ENCODE results near the gene TRABD2B. TPM values are rescaled to one million over a fixed set of nuclear protein-coding genes. Genes with fewer than 3 reads are reported as not detected.

TRABD2B gene
- total and polyA plus RNA-seq, 2 of the 4 experiments (the other 2 are of a cell fraction), result not detected

DNA sequence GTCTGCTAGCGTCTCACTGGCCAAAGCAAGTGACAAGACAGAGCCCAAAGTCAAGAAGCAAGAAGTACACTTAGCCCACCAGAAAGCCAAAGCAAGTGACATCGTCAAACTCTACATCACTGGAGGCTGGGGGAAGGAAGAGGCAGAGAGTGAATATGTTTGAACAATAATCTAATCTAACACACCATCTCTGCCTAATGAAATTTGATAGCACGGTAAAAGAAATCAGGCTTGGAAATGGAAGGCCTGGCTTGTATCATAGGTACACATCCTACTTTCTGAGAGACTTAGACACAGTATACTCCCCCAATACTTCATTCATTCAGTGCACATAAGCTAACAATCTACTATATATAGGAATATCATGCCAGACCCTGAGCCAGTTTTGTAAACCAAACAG lies 26.3 kb downstream of the TRABD2B start:
- Histone ChIP-seq H2AK5ac (ENCODE audit: low read depth, low read length) (no peak overlapping the region), H3K56ac (ENCODE audit: extremely low read depth, insufficient read depth, low read length) (no peak overlapping the region), H3K27ac (ENCODE audit: insufficient read depth, low read length) (no peak overlapping the region), H4K8ac (ENCODE audit: low read depth in 2 of 2, low read length in 2 of 2) (no peak overlapping the region), H3K4me1 (ENCODE audit: control insufficient read depth, insufficient read depth, low read length) (no peaks in the 10 kb centered on the region), H4K5ac (ENCODE audit: low read depth, low read length) (no peak overlapping the region), H3K27me3 (ENCODE audit: control insufficient read depth, insufficient read depth, low read length) (no peaks in the 10 kb centered on the region), H3K36me3 (ENCODE audit: control insufficient read depth, insufficient read depth, low read length) (no peaks in the 10 kb centered on the region), H3K23ac (ENCODE audit: low read depth, low read length) (no peak overlapping the region), H3K18ac (ENCODE audit: low read depth, low read length) (no peak overlapping the region), H3K14ac (replicated peaks; ENCODE audit: low read depth, low read length) (no peak overlapping the region), H3K9me3 (ENCODE audit: control insufficient read depth, insufficient read depth, low read length) (no peaks in the 10 kb centered on the region), H3K4me2 (ENCODE audit: low read depth, low read length) (no peak overlapping the region), H3K4ac (ENCODE audit: low read depth, low read length) (no peak overlapping the region), H2BK120ac (ENCODE audit: low read depth, low read length) (no peak overlapping the region), H3K79me1 (ENCODE audit: low read depth in 1 of 2, low read length in 2 of 2) (no peaks in the 10 kb centered on the region), H2AFZ (replicated peaks; ENCODE audit: low read length, poor library complexity) (no peak overlapping the region), H4K91ac (ENCODE audit: insufficient read depth, low read depth, low read length) (no peak overlapping the region), H2AK9ac (replicated peaks; ENCODE audit: low read depth, low read length, poor library complexity) (no peak overlapping the region), H2BK20ac (ENCODE audit: low read depth, low read length) (no peak overlapping the region), H3K4me3 (ENCODE audit: insufficient read depth, low read depth, low read length) (no peak overlapping the region), H3K9me1 (ENCODE audit: insufficient read depth, low read length) (no peaks in the 10 kb centered on the region), H2BK15ac (ENCODE audit: low read depth, low read length) (no peak overlapping the region), H3K9ac (ENCODE audit: low read depth, low read length) (no peak overlapping the region), H2BK5ac (ENCODE audit: low read depth, low read length, poor library complexity, severe bottlenecking) (no peak overlapping the region), H4K20me1 (ENCODE audit: insufficient read depth, low read length) (no peaks in the 10 kb centered on the region)
- intact Hi-C loops (cut with micrococcal nuclease) (loop anchor here (1.0 kb wide), 1 partner anchor 40 kb away; no protein-coding TSS in a partner anchor), in situ Hi-C loops (cut with MboI; ENCODE audit: low sequenced_read_pairs) (no loop called here), dilution Hi-C loops (cut with HindIII; ENCODE audit: low sequenced_read_pairs, unreplicated experiment) (no loop called here)
- CTCF ChIA-PET, result no interaction called here
- no TSS peak for BruUV-seq (replicated peaks)
- TF ChIP-seq SMC3 (IDR thresholded peaks at IDR 0.05; ENCODE audit: low read depth, low read length), result no peak
- TF ChIP-seq, protein P1, sequence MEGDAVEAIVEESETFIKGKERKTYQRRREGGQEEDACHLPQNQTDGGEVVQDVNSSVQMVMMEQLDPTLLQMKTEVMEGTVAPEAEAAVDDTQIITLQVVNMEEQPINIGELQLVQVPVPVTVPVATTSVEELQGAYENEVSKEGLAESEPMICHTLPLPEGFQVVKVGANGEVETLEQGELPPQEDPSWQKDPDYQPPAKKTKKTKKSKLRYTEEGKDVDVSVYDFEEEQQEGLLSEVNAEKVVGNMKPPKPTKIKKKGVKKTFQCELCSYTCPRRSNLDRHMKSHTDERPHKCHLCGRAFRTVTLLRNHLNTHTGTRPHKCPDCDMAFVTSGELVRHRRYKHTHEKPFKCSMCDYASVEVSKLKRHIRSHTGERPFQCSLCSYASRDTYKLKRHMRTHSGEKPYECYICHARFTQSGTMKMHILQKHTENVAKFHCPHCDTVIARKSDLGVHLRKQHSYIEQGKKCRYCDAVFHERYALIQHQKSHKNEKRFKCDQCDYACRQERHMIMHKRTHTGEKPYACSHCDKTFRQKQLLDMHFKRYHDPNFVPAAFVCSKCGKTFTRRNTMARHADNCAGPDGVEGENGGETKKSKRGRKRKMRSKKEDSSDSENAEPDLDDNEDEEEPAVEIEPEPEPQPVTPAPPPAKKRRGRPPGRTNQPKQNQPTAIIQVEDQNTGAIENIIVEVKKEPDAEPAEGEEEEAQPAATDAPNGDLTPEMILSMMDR (conservative IDR thresholded peaks at IDR 0.05; ENCODE audit: low read depth, low read length), result no peak
- no peak for TF ChIP-seq BHLHE40 (IDR thresholded peaks at IDR 0.05; ENCODE audit: low read depth, low read length)
- no peak for TF ChIP-seq NFE2L2 (IDR thresholded peaks at IDR 0.05; ENCODE audit: low read depth, low read length)
- no peak for TF ChIP-seq MAZ (IDR thresholded peaks at IDR 0.05; ENCODE audit: borderline replicate concordance, low read depth, low read length)
- TF ChIP-seq RFX5 (IDR thresholded peaks at IDR 0.05; ENCODE audit: low read depth, low read length), result no peak
- no peak for TF ChIP-seq RAD21 (IDR thresholded peaks at IDR 0.05; ENCODE audit: low read length)
- TF ChIP-seq CEBPB (IDR thresholded peaks at IDR 0.05; ENCODE audit: low read depth, low read length), result no peak
- TF ChIP-seq MAFK (IDR thresholded peaks at IDR 0.05; ENCODE audit: low read depth, low read length), result no peak
- TF ChIP-seq, protein P2, sequence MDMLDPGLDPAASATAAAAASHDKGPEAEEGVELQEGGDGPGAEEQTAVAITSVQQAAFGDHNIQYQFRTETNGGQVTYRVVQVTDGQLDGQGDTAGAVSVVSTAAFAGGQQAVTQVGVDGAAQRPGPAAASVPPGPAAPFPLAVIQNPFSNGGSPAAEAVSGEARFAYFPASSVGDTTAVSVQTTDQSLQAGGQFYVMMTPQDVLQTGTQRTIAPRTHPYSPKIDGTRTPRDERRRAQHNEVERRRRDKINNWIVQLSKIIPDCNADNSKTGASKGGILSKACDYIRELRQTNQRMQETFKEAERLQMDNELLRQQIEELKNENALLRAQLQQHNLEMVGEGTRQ (IDR thresholded peaks at IDR 0.05; ENCODE audit: low read depth, low read length), result no peak
- TF ChIP-seq, protein P3, sequence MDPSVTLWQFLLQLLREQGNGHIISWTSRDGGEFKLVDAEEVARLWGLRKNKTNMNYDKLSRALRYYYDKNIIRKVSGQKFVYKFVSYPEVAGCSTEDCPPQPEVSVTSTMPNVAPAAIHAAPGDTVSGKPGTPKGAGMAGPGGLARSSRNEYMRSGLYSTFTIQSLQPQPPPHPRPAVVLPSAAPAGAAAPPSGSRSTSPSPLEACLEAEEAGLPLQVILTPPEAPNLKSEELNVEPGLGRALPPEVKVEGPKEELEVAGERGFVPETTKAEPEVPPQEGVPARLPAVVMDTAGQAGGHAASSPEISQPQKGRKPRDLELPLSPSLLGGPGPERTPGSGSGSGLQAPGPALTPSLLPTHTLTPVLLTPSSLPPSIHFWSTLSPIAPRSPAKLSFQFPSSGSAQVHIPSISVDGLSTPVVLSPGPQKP (IDR thresholded peaks at IDR 0.05; ENCODE audit: borderline replicate concordance, low read depth, low read length), result no peak
- TF ChIP-seq POLR2A (IDR thresholded peaks at IDR 0.05; ENCODE audit: low read depth, low read length), result no peak
- no peak for TF ChIP-seq CHD1 (IDR thresholded peaks at IDR 0.05; ENCODE audit: low read depth, low read length)
- TF ChIP-seq MXI1 (IDR thresholded peaks at IDR 0.05; ENCODE audit: borderline replicate concordance, low read depth, low read length), result no peak
- ATAC-seq (ENCODE audit: low read depth), result no peak
- DNase-seq, result no peak
- WGBS, 2 experiments (ENCODE audit: extremely low coverage in 2 of 2, insufficient read length in 1 of 2), result no CpG with 5 or more reads among the region's 3 CpGs
- POLR2A ChIA-PET (ENCODE audit: unreplicated experiment), result no interaction called here
